GM18870 (cell line): ENCODE data around the gene GALNT13.

ENCODE experiments used
- ATAC-seq: cut with Tn5 transposase; IDR thresholded peaks from one replicate; pipeline ENCODE4 v1.9.1; 2021; ENCODE audit warnings: moderate library complexity; ENCODE audit not compliant: unreplicated experiment

GALNT13 gene

DNA sequence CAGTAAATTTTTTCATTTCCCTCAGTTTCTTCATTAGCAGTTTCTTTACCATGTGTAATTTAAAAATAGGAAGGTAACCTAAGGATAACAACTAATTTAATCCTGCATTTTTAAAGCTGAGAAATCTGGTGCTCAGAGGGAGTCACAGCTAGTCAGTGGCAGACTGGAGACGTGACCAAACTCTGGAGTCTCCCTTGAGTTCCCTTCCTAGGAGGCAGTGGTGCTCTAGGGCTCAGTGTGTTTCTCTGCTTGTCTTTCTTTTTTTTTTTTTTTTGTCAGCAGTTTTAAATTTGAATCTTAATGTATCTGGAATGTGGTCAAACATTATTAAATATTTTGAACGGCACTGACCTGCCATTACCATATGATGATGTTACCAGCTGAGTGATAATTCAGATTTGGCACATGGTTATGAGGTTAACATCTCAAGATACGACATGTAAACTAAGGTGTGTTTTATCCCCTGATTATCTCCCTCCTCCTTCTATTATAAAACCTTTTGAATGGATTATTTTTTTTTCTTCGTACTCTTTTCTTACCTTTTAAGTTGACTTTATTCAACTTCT is 226.2 kb downstream of the GALNT13 start:
- ATAC-seq, result no peak

DNA sequence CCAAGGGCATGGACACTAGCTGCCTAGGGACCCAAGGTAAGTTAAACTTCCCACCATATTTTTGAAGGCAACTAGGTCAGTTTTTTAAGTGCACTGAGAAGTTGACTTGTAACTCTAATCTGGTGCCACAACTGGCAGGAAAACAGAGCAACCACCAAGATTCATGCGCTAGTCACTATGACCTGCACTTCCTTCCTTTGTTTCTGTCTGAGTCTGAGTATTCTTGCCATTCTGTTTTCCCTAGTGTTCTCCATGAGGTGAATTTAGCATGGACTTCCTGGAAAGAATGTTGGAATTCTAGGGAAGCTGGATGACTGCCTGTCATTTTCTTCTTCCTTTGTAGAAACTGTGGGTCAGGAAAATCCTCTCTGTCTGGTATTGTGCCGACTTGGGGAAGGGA is 249.0 kb downstream of the GALNT13 start:
- ATAC-seq, result no peak

DNA sequence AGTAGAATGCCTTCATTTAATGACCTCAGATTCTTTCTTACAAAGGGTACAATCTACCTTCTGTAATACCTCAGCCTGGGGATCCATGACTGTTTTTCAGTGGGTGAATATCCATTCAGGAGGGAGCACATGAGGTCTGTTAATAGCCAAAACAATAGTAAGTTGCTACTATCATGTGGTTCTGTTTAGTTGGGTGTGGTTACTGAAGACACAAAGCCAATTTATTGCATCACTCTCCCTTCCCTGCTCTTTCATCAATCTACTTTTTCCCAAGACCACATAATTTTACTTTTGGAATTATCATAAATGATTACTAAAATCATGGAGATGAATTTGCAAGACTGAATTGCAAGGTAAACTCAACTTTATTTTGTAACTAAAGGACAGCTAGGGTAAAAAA is 254.2 kb downstream of the GALNT13 start:
- ATAC-seq, result no peak

DNA sequence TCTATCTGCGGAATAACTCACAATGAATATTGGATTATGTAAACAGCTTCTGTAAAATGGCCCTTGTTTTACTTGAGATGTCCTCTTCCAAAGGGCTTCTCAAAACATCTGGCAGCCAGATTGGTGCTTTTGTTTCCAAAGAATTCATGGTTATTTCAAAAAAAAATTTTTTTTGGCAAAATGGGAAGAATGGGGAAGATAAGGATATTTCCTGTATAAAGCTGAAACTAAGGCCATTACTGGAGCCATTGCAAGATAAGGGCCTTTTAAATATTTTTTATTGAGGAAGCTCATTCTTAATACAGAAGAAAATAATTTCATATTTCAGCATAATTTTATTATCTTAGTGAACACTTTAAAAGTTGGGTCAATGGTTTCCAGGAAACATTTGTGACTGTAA is 259.1 kb downstream of the GALNT13 start:
- ATAC-seq, result no peak

DNA sequence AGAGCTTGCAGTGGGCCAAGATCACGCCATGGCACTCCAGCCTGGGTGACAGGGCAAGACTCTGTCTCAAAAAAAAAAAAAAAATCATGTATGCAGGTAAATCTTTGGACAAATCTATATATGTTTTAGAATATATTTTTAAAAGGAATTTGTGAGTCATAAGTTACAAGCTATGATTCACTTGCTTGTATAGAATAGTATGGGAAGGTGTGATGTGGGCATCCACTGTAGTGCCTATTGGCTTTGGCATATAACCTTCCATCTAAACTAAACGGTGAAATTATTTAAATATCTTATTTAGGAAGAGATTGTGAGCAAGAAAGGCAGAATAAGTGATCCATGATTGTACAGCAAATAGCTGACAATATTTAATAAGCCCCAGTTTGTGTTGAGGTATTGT is 261.1 kb downstream of the GALNT13 start:
- ATAC-seq, result no peak

DNA sequence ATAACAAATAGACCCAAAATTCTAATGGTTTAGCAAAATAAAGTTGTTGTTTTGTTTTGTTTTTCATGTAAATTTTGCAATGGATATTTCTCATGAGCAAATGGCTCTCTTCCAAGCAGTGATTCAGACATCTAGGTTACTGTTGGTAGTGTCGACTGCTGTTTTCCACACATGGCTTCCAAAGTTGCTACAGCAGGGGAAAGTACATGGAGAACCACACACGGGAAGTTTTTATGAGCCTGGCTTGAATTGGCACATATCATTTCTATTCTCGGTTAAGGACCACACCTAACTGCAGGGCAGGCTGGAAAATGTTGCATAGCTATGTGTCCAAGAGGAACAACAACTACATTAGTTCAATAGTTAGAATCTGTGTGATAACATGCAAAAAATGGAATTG is 262.1 kb downstream of the GALNT13 start:
- ATAC-seq, result no peak

DNA sequence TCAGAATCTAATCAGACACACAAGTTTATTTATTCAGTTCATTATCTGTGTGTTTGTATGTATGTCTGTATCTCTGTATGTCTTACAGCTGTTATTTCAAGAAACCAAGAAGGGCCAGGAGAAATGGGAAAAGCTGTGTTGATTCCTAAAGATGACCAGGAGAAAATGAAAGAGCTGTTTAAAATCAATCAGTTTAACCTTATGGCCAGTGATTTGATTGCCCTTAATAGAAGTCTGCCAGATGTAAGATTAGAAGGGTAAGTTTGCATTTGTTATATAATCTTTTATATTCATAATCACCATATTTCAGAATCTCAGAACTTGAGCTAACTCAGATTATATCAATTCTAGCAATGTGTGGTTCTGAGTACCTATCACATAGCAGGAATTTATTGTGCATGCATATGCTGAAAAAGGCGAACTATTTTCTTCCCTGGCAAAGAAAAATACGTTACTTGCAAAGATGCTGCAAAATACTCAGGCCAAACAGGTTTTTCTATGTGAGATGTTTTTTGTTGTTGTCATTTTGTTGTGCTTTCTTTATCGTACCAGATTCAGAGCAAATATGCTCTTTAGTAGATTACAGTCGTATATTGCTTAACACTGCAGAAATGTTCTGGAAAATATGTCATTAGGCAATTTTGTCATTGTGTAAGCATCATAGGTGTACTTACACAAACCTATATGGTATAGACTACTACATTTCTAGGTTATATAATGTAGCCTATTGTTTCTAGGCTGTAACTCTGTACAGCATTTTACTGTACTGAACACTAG is 268.7 kb downstream of the GALNT13 start:
- ATAC-seq, result no peak

DNA sequence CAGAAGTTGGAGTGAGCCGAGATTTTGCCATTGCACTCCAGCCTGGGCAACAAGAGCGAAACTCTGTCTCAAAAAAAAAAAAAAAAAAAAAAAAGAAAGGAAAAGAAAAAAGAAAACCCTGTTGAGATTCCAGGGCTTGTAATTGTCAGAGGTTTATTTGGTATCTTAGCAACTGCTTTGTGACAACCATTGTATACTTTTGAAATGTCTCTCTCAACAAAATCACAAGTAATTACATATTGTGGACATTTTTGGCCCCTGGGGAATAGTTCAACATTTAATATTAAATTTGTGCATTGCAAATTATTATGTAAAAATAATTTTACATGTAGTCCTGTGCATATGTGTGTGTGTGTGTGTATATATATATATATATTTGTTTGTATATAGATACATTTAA is 270.8 kb downstream of the GALNT13 start:
- no peak for ATAC-seq

DNA sequence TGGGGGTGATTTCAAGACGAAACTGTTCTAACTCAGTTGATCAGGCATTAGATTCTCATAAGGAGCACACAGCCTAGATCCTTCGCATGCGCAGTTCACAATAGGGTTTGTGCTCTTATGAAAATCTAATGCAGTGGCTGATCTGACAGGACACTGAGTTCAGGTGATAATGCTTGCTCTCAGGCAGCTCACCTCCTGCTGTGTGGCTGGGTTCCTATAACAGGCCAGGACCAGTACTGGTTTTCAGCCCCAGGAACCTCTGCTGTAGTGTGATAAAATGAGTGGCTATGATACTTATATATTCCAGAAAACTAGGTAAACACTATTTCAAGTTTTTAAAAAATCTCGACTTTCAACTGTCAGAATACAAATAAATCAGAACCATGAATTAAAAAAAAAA is 271.4 kb downstream of the GALNT13 start:
- ATAC-seq, result no peak

DNA sequence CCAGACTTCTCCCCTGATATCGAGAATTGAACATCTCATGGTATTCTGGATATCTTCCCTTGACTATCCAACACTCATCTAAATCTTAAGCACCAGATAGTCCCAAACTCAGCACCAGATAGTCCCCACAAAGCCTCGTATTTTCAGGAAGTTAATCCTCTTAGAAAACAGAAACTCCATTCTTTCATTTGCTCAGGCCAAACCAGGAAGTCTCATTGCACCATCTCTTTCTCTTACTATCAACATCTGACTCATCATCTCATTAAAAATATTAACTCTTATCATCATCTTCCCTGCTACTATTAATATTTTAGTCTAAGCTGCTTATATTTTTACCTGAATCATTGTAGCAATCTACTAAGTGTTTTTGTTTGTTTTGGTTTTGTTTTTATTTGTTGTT is 286.4 kb downstream of the GALNT13 start:
- no peak for ATAC-seq

DNA sequence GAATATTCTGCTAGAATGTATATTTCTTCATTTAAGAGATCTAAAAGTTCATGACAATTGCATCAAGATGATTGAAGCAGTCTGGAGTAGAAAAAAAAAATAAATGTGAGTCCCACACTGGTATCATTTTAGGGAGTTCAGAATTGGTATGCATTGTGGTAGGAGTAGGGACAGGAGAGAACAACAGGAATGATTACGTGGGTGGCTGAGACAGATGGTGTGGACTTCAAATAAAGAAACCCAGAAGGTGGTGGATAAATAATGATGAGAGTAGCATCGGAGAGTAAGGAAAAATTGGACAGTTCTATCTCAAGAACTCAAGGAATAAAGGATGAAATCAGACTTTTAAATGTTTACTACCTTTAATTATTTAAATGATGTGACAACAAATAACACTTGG is 289.6 kb downstream of the GALNT13 start:
- no peak for ATAC-seq

DNA sequence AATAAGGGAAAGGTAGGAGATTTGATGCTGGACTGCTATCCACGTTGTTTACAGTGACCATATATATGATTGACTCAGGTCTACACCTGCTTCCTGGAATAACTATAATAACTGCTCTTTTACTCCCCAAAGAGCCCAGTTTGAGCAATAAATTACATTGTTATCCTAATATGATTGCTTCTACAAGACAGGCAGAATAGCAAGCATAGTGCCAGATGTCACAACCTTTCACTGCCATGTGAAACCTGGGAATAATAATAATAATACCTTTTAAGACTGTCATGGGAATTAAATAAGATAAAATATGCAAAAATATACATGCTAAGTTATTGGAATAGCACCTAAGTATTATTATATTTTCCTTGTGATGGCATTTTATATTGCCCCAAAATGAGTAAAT is 298.7 kb downstream of the GALNT13 start:
- ATAC-seq, result no peak

DNA sequence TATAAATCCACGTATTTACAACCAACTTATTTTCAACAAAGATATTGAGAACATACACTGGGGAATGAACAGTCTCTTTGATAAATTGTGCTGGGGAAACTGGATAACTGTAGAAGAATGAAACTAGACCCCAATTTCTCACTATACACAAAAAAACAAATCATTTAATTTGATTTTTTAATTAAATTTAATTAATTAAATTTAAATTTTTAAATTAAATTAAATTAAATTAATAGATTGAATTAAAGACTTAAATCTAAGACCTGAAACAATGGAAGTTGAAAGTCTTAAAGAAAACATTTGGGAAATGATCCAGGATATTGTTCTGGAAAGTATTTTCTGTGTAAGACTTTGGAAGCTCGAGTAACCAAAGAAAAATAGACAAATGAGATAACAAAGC is 301.4 kb downstream of the GALNT13 start:
- no peak for ATAC-seq

DNA sequence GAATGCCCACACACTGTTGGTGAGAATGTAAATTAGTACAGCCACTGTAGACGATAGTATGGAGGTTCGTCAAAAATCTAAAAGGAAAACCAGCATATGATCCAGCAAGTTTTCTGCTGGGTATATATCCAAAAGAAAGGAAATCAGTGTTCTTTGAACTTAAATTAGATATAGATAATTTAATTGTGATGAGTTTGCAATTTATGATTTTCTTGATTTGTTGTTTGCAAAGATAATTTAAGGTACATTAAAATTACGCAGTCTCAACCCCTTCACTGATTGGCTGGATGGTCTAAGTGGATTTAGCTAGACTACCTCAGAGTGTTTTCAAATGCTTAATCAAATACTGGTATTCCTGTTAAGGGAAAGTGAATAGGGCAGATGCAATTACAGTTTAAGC is 302.2 kb downstream of the GALNT13 start:
- no peak for ATAC-seq

DNA sequence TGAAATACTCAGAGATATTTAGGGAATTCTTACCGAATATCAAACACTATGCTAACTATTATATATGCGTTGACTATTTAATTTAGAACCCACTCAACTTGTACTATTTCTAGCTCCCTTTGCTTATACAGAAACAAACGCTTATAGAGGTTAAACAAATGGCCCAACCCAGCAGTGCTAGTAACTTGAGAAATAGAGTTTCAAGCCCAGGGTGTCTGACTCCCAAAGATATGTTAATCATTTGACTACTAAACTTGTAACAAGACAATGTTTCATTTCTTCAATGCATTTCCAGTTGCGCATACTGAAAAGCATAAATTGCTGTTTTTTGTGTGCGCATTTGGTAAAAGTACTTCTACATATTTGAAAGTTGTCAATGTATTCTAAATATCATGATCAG is 310.3 kb downstream of the GALNT13 start:
- ATAC-seq, result no peak

DNA sequence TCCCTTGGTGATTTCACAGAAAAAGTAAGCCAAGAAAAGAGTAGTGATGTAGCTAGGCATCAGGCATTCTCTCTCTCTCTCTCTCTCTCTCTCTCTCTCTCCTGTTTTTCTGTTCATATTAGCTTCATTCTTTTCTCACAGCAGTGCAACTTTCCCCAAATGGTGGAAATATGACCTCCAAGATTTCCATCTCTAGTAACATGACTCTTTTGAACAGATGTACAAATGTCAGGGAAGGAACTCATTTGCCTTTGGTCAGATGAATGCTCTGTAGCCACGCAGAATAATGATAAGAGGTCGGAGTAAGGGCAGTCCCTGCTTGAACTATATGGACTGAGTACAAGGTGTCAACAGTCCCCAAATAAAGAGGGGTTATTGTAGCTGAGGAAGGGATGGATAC is 316.2 kb downstream of the GALNT13 start:
- ATAC-seq, result no peak

DNA sequence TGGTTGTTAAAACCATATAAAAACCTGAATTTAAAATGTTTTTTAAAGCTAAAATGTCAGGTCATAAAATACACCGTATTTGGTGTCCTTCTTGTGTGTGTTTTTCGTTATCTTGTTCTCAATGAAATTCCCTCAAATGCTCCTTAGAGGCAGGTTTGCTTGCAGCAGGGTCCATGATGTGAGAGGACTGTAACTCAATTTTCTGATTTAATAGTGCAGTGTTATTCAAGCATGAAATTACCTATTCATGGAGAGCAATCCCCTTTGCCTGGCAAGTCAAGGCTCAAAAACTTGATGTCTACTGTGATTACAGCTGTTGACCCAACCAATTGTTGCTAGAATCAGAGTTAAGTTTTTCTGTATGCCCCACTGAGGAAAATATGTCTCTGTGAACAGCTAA is 318.2 kb downstream of the GALNT13 start:
- ATAC-seq, result no peak

DNA sequence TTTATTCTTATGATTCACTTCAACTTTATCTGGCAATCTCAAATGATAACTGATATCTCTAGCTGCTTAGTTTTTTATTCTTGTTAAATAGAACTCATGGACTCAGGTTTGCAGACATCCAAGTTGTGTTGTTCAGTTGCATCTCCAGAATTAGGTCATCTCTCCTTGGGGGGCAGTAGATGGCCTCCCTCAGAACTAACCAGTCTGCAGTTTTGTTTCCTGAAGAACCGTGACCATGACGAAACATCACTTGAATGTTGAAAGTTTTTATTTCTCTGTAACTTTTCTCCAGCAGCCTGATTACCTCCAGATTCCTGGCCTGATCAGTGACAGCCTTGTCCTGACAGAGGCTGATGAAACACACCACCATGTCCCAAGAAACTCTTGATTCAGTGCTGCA is 321.5 kb downstream of the GALNT13 start:
- ATAC-seq, result no peak

DNA sequence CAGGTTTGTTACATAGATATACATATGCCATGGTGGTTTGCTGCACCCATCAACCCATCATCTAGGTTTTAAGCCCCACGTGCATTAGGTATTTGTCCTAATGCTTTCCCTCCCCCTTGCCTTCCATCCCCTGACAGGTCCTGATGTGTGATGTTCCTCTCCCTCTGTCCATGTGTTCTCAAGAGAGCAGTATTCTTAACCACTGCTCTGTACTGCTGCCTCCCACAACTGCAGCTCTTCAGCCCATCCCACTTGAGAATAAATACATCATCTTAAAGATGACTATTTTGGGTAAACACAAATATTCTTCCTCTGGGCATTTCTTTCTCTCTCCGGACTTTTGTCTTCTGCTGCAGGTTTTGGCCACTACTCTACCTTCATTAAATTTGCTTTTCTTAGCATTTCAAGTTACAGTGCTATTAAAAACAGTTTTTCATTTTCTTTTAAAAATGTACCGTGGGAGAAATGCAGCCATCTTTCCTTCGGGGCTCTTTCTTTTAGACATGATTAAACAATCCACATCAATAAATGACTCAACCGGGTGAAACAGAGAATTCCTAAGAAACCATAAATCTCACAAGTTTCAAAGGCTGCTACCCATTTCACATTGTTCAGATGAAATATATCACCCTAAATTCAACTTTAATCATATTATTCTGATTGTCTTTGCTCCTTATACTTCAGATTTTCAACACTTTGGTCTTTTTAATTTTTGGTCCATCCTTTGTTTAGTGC is 323.4 kb downstream of the GALNT13 start:
- no peak for ATAC-seq

DNA sequence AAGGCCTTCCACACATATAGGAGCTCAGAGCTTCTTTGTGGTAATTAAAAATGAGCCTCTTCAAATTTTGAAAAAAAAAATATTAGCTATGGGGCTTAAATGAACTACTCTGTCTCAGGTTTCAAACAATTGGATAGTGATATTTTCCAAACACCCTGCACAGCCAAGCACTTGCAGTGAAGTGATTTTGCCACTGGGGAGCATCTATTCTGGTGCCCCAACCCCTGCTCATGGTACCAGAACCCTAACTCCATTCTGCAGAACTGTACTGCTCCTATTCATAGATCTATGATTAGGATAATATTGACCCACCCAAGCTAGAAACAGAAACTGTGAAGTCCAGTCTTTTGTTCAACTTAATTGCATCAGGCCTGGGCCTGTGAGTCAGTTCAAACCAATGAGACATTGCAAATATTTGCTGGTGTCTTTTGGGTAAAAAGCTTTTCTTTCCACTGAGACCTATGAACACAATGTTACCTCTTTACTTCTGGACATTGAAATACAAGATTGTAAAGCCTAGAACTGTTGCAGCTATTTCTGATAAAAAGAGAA is 324.0 kb downstream of the GALNT13 start:
- ATAC-seq, result no peak

DNA sequence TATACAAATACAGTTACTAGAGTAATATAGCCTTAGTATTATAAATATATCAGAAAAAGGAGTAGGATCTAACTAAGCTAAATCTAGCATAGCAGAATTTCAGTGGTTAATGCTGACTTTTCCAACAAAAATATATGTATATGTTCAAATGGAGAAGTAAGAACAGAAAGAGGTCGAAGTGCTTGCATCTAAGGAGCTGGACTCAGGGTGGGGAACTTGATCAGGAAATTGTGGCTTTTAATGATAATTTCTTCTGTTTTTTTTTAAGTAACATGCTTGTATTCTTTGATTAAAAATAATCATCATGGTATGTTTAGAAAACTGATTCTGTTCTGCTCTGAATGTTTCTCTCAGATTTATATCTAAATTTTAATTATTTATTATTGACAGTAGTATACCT is 327.1 kb downstream of the GALNT13 start:
- no peak for ATAC-seq

DNA sequence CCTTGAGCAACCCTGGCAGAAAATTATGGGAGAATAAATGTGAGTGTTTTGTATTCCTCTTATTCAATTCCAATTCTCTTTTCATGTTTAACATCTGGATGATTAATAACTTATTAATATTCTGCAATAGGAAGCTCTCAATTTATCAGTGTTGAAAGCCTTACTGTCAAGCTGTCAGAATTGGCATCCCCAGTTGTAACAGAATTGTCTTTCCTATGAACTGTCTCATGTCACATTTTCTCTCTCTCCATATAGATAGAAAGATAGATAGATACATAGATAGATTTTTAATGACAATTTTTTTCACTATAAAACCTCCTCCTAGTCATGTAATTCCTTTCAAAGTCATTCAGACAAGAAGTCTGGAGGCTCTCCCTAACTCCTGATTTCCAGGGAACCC is 331.5 kb downstream of the GALNT13 start:
- no peak for ATAC-seq
